Spleen (tissue), 13 donors: ENCODE results near the gene LOXL3. TPM values are rescaled to one million over a fixed set of nuclear protein-coding genes. Genes with fewer than 3 reads are reported as not detected.

Experiments
- DNase-seq: peaks from one replicate; pipeline ENCODE4 v3.0.0-alpha.2; 2020
- H3K27ac ChIP-seq, 8 donors: fragments of 200-600 bp; sonication (generic) in 7 of 8; 1 replicate in 4 of 8; 2 replicates in 4 of 8; pipeline versions ENCODE4 v1.5.0 to v1.8.0; 2016 to 2021; ENCODE audit warnings: inconsistent platforms in 4 of 8, mild to moderate bottlenecking in 4 of 8, moderate library complexity in 1 of 8
- H3K27me3 ChIP-seq, 7 donors: fragments of 200-600 bp; sonication (generic) in 6 of 7; replicated peaks in 1 of 7; 1 replicate in 4 of 7; 2 replicates in 3 of 7; pipeline versions ENCODE4 v1.5.0 to v1.8.0; 2016 to 2021; ENCODE audit warnings: inconsistent platforms in 3 of 7, mild to moderate bottlenecking in 1 of 7
- H3K36me3 ChIP-seq, 6 donors: fragments of 200-600 bp; sonication (generic) in 5 of 6; 1 replicate in 4 of 6; 2 replicates in 2 of 6; pipeline versions ENCODE4 v1.5.0 to v1.8.0; 2016 to 2021; ENCODE audit warnings: inconsistent platforms in 2 of 6
- H3K4me1 ChIP-seq, 6 donors: fragments of 200-600 bp; sonication (generic) in 5 of 6; 1 replicate in 3 of 6; 2 replicates in 3 of 6; pipeline versions ENCODE4 v1.5.0 to v1.8.0; 2016 to 2021; ENCODE audit warnings: inconsistent platforms in 3 of 6
- H3K4me3 ChIP-seq, 8 donors: fragments of 200-600 bp; sonication (generic) in 7 of 8; 1 replicate in 4 of 8; 2 replicates in 4 of 8; pipeline versions ENCODE4 v1.5.0 to v1.8.0; 2016 to 2021; ENCODE audit warnings: inconsistent platforms in 4 of 8, mild to moderate bottlenecking in 4 of 8, moderate library complexity in 2 of 8
- H3K9me3 ChIP-seq, 8 donors: fragments of 200-600 bp; sonication (generic) in 7 of 8; 1 replicate in 4 of 8; 2 replicates in 4 of 8; pipeline versions ENCODE4 v1.5.0 to v1.8.0; 2016 to 2021; ENCODE audit warnings: inconsistent platforms in 4 of 8
- POLR2A ChIP-seq, 3 donors: fragments of 450-650 bp; IDR thresholded peaks; one replicate each; pipeline ENCODE4 v1.5.1; 2017; ENCODE audit warnings: antibody characterized with exemption in 3 of 3, mild to moderate bottlenecking in 1 of 3
- POLR2AphosphoS5 ChIP-seq, 3 donors: sonication (generic); formaldehyde crosslinking; IDR thresholded peaks; one replicate each; pipeline ENCODE4 v1.5.1; 2017; ENCODE audit warnings: antibody characterized with exemption in 3 of 3
- WGBS, 5 donors: extraction: QIAGEN DNeasy Blood & Tissue Kit in 3 of 5; methylation state at CpG; one replicate each; pipeline versions ENCODE4 v1.1.5 to v1.1.7; 2013 to 2018; 5-methylcytosine and 5-hydroxymethylcytosine counted together
- intact Hi-C: fragments of 100-400 bp; cut with DNase I; formaldehyde crosslinking; loops from one replicate; pipeline ENCODE4 v1.15.0; 2023; ENCODE audit warnings: low total_unique reads
- long read RNA-seq, 2 donors: transcript quantifications; one replicate each; lab custom pipeline, GENCODE V29; 2026
- polyA plus RNA-seq, 3 donors: library from polyadenylated mRNA; stranded (reverse); fragments of 200-250 nt; gene quantifications; one replicate each; pipeline ENCODE4 v1.2.1, GENCODE V29; 2013
- total RNA-seq, 7 donors: library from RNA; depleted of rRNA in 3 of 7; stranded (reverse); fragments of >200 nt in 3 of 7; fragmentation: NEBNext Ultra II Directional in 4 of 7; extraction: Animal tissue kit (Norgen Biotek cat#: 25700) in 4 of 7; gene quantifications; one replicate each; pipeline versions ENCODE4 v1.1.0 to v1.2.1, GENCODE V29; 2016 to 2021
- TF ChIP-seq, protein P1 (sequence below), 11 experiments: fragments of 200-600 bp in 7 of 11; fragments of 450-650 bp in 4 of 11; sonication (generic) in 4 of 11; IDR thresholded peaks in 8 of 11; conservative IDR thresholded peaks in 3 of 11; 1 replicate in 7 of 11; 2 replicates in 4 of 11; pipeline versions ENCODE4 v1.4.0 to v1.8.0; 2016 to 2021; ENCODE audit warnings: antibody characterized with exemption in 11 of 11, inconsistent platforms in 4 of 11, mild to moderate bottlenecking in 1 of 11
- donor health status: healthy with polysubstance abuse.
- donor health status: DM: no; HTN: no; CAD: no; lungs with moderate emphysema.
- donor health status: DM: no; HTN: no; CAD: no.
- donor health status: Bipolar disorder and iron deficiency.
- donor health status: healthy.
- donor health status: DM: no; HTN: no; CAD: no.
- donor health status: DM: yes; HTN: yes; CAD: no.

Gene LOXL3, protein sequence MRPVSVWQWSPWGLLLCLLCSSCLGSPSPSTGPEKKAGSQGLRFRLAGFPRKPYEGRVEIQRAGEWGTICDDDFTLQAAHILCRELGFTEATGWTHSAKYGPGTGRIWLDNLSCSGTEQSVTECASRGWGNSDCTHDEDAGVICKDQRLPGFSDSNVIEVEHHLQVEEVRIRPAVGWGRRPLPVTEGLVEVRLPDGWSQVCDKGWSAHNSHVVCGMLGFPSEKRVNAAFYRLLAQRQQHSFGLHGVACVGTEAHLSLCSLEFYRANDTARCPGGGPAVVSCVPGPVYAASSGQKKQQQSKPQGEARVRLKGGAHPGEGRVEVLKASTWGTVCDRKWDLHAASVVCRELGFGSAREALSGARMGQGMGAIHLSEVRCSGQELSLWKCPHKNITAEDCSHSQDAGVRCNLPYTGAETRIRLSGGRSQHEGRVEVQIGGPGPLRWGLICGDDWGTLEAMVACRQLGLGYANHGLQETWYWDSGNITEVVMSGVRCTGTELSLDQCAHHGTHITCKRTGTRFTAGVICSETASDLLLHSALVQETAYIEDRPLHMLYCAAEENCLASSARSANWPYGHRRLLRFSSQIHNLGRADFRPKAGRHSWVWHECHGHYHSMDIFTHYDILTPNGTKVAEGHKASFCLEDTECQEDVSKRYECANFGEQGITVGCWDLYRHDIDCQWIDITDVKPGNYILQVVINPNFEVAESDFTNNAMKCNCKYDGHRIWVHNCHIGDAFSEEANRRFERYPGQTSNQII
- total RNA-seq (10 to 100 TPM; 11.6 to 27.4 (median 18.0) TPM), polyA plus RNA-seq (1 to 10 TPM; 1.8 to 4.6 (median 3.6) TPM)
- long read RNA-seq, donor 1, partial matches to known transcripts: 0 of 4 reads
- long read RNA-seq, donor 1, other reads (novel, unspliced or antisense): 0 of 4 reads
- long read RNA-seq, donor 2, partial matches to known transcripts: 46 of 47 reads
- long read RNA-seq, donor 2, other reads (novel, unspliced or antisense): 0 of 47 reads

- H3K27me3 ChIP-seq: peaks cover 0 to 12% (median 5%) of the 10 kb centered on the region in 7 donors
- H3K4me3 ChIP-seq: peak within 1 kb of the TSS; percentile 75 to 99 (median 86)
- H3K4me1 ChIP-seq: peaks cover 13 to 79% (median 44%) of the 10 kb centered on the region in 6 donors
- whole genome bisulfite sequencing, 5 donors: 1 to 4% (median 1%) methylated on average over 13 to 73 of the region's 73 CpGs
- peak; percentile 87 to 89 (median 89) for TF ChIP-seq POLR2AphosphoS5 (IDR thresholded peaks at IDR 0.05)
- peak in 1 of 3 donors; percentile 42 for TF ChIP-seq POLR2A (IDR thresholded peaks at IDR 0.05)
- TF ChIP-seq, protein P1, sequence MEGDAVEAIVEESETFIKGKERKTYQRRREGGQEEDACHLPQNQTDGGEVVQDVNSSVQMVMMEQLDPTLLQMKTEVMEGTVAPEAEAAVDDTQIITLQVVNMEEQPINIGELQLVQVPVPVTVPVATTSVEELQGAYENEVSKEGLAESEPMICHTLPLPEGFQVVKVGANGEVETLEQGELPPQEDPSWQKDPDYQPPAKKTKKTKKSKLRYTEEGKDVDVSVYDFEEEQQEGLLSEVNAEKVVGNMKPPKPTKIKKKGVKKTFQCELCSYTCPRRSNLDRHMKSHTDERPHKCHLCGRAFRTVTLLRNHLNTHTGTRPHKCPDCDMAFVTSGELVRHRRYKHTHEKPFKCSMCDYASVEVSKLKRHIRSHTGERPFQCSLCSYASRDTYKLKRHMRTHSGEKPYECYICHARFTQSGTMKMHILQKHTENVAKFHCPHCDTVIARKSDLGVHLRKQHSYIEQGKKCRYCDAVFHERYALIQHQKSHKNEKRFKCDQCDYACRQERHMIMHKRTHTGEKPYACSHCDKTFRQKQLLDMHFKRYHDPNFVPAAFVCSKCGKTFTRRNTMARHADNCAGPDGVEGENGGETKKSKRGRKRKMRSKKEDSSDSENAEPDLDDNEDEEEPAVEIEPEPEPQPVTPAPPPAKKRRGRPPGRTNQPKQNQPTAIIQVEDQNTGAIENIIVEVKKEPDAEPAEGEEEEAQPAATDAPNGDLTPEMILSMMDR (IDR thresholded peaks at IDR 0.05 in 8 of 11, conservative IDR thresholded peaks at IDR 0.05 in 3 of 11): peak in 3 of 11 experiments; percentile 17 to 23 (median 18)
- peak; percentile 97 for DNase-seq
- peak within 1 kb of the TSS; percentile 80 to 96 (median 92) for H3K27ac ChIP-seq
- H3K36me3 ChIP-seq: peaks cover 0 to 25% (median 9%) of the 10 kb centered on the region in 6 donors
- no peaks in the 10 kb centered on the region for H3K9me3 ChIP-seq
- intact Hi-C loops: no loop called here
These were observed at the start of gene LOXL3, which contains the start of gene DOK1 for GRCh38 chr2:74553892-74554819. TSS of gene LOXL3 (minus strand) at chr2:74553942. CDS start at chr2:74552634, 1,308 bp downstream. TSS of gene DOK1 (plus strand) at chr2:74554720. CDS start at chr2:74554755, 35 bp downstream.

GRCh38 chr2:74602586-74603281, 49.0 kb upstream of the LOXL3 start:
- no peak for DNase-seq
- Histone ChIP-seq H3K4me3 (no peak overlapping the region), H3K27ac (no peak overlapping the region), H3K27me3 (peaks cover 0 to 15% (median 0%) of the 10 kb centered on the region in 7 donors), H3K36me3 (no peaks in the 10 kb centered on the region), H3K4me1 (peaks cover 0 to 8% (median 0%) of the 10 kb centered on the region in 6 donors), H3K9me3 (no peaks in the 10 kb centered on the region)
- intact Hi-C loops: no loop called here
- WGBS, 5 donors: 22 to 35% (median 26%) methylated on average over 1 of the region's 1 CpG
- TF ChIP-seq, protein P1 (IDR thresholded peaks at IDR 0.05 in 8 of 11, conservative IDR thresholded peaks at IDR 0.05 in 3 of 11): no peak

DNA sequence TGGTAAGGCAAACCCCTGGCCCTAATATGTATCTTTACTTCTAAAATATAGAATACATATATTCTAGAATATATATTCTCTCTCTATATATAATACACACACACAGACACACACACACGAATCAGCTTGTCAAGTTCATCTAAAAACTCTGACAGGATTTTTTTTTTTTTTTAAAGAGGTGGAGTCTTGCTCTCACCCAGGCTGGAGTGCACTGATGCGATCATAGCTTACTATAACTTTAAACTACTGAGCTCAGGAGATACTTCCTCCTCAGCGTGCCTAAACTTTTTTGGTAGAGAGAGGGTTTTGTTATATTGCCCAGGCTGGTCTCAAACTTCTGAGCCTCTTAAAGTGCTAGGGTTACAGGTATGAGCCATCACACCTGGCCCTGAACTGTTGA, 45.9 kb upstream of the LOXL3 start:
- Histone ChIP-seq H3K36me3 (no peaks in the 10 kb centered on the region), H3K4me3 (no peak overlapping the region), H3K9me3 (no peaks in the 10 kb centered on the region), H3K27me3 (peaks cover 0 to 16% (median 0%) of the 10 kb centered on the region in 7 donors), H3K27ac (no peak overlapping the region), H3K4me1 (peaks cover 0 to 8% (median 0%) of the 10 kb centered on the region in 6 donors)
- WGBS, 5 donors: 44 to 52% (median 50%) methylated on average over 3 of the region's 3 CpGs
- TF ChIP-seq, protein P1 (IDR thresholded peaks at IDR 0.05 in 8 of 11, conservative IDR thresholded peaks at IDR 0.05 in 3 of 11): no peak
- TF ChIP-seq POLR2AphosphoS5 (IDR thresholded peaks at IDR 0.05): no peak
- no peak for TF ChIP-seq POLR2A (IDR thresholded peaks at IDR 0.05)
- intact Hi-C loops: no loop called here
- DNase-seq: no peak
